PC-9 (cell line): ENCODE measurements around the gene RBM26. TPM values are rescaled to one million over a fixed set of nuclear protein-coding genes. Genes with fewer than 3 reads are reported as not detected.

Experiments
- BruUV-seq: library from RNA; stranded (reverse); fragments of 400-500 nt; replicated peaks from 2 replicates; lab custom pipeline; 2021; lab: Mats Ljungman, UMichigan
- CTCF ChIA-PET: fragments of 300-600 bp; sonication (Branson Sonifier 250); formaldehyde crosslinking; loops from one replicate; lab custom pipeline; 2022; ENCODE audit warnings: antibody characterized with exemption; lab: Charles Lee
- POLR2A ChIA-PET: fragments of 300-600 bp; sonication (Branson Sonifier 250); formaldehyde crosslinking; loops from one replicate; lab custom pipeline; 2022; ENCODE audit warnings: antibody characterized with exemption; ENCODE audit not compliant: unreplicated experiment; lab: Charles Lee
- DNase-seq, 2 experiments: peaks; one replicate each; pipeline versions ENCODE4 v3.0.0 to v3.0.0-alpha.2; 2015 to 2022; ENCODE audit warnings: mixed read lengths in 1 of 2
- H2AFZ ChIP-seq: fragments of 200-600 bp; sonication (generic); 2 replicates; pipeline ENCODE4 v1.8.1; 2017; ENCODE audit warnings: antibody characterized with exemption
- H3F3A ChIP-seq: fragments of 200-600 bp; sonication (generic); 2 replicates; pipeline ENCODE4 v1.8.1; 2017; ENCODE audit warnings: antibody characterized with exemption, mild to moderate bottlenecking, low read depth; ENCODE audit not compliant: insufficient read depth
- H3K27ac ChIP-seq: fragments of 200-600 bp; sonication (generic); 2 replicates; pipeline ENCODE4 v1.6.1; 2016; ENCODE audit warnings: mixed run types
- H3K27me3 ChIP-seq: fragments of 200-600 bp; sonication (generic); 2 replicates; pipeline ENCODE4 v1.6.1; 2016; ENCODE audit warnings: low read depth, mixed run types; ENCODE audit not compliant: insufficient read depth
- H3K36me3 ChIP-seq: fragments of 200-600 bp; sonication (generic); 2 replicates; pipeline ENCODE4 v1.6.1; 2016; ENCODE audit warnings: low read depth, mixed run types
- H3K4me1 ChIP-seq: fragments of 200-600 bp; sonication (generic); replicated peaks from 2 replicates; pipeline ENCODE4 v1.6.1; 2016; ENCODE audit warnings: mixed run types; ENCODE audit not compliant: insufficient read depth
- H3K4me2 ChIP-seq: fragments of 200-600 bp; sonication (generic); 2 replicates; pipeline ENCODE4 v1.6.1; 2017; ENCODE audit warnings: mixed run types
- H3K4me3 ChIP-seq: fragments of 200-600 bp; sonication (generic); 2 replicates; pipeline ENCODE4 v1.6.1; 2016; ENCODE audit warnings: mixed run types
- H3K79me2 ChIP-seq: fragments of 200-600 bp; sonication (generic); 2 replicates; pipeline ENCODE4 v1.6.1; 2017; ENCODE audit warnings: low read depth, mixed run types
- H3K9me2 ChIP-seq: fragments of 200-600 bp; sonication (generic); 2 replicates; pipeline ENCODE4 v1.8.1; 2017; ENCODE audit warnings: mild to moderate bottlenecking; ENCODE audit not compliant: insufficient read depth
- H3K9me3 ChIP-seq: fragments of 200-600 bp; sonication (generic); 2 replicates; pipeline ENCODE4 v1.8.1; 2016; ENCODE audit warnings: low read depth; ENCODE audit not compliant: insufficient read depth
- H4K20me1 ChIP-seq: fragments of 200-600 bp; sonication (generic); 2 replicates; pipeline ENCODE4 v1.8.1; 2017; ENCODE audit not compliant: insufficient read depth
- EZH2 ChIP-seq: fragments of 200-600 bp; sonication (generic); IDR thresholded peaks from 2 replicates; pipeline ENCODE4 v1.8.0; 2017; ENCODE audit warnings: antibody characterized with exemption, low read depth
- intact Hi-C: fragments of 100-400 bp; cut with micrococcal nuclease; formaldehyde crosslinking; loops from one replicate; pipeline ENCODE4 v1.10.0; 2022; ENCODE audit not compliant: unreplicated experiment
- total RNA-seq: library from RNA; stranded (reverse); gene quantifications from 2 replicates; pipeline ENCODE4 v1.2.3, GENCODE V29; 2021
- TF ChIP-seq, protein P1 (sequence below): fragments of 200-600 bp; sonication (generic); conservative IDR thresholded peaks from 2 replicates; pipeline ENCODE4 v1.6.1; 2017; ENCODE audit warnings: mixed run types, antibody characterized with exemption, mild to moderate bottlenecking, moderate library complexity

RBM26 gene
- total RNA-seq, 1 experiment from 2014 or later, result 40.4 TPM

GRCh38 chr13:79404985-79405384 is 1.1 kb downstream of the RBM26 start:
- TSS peak; percentile 62 for BruUV-seq
- intact Hi-C loops, result loop anchor here (5.0 kb wide), 2 partner anchors 77 to 937 kb away; partner anchors contain the start of genes NDFIP2 and SPRY2
- Histone ChIP-seq H3K9me3 (no peaks in the 10 kb centered on the region), H2AFZ (peak overlapping the region; percentile 92), H3K4me2 (peak overlapping the region; percentile 98), H3K79me2 (peaks cover 83% of the 10 kb centered on the region), H3K27ac (peak overlapping the region; percentile 87), H3K4me3 (peak overlapping the region; percentile 90), H3K27me3 (no peaks in the 10 kb centered on the region), H3K4me1 (peaks cover 43% of the 10 kb centered on the region), H3K36me3 (peaks cover 30% of the 10 kb centered on the region), H4K20me1 (peaks cover 12% of the 10 kb centered on the region; the same call in 1 of the 2 replicates), H3F3A (no peaks in the 10 kb centered on the region), H3K9me2 (no peaks in the 10 kb centered on the region)
- ChIA-PET CTCF (interaction anchor here (0.6 kb wide), 2 partner anchors 129 to 786 kb away, joined by 3 read pairs; no protein-coding TSS in a partner anchor), POLR2A (no interaction called here)
- TF ChIP-seq EZH2, result no peak
- TF ChIP-seq, protein P1, sequence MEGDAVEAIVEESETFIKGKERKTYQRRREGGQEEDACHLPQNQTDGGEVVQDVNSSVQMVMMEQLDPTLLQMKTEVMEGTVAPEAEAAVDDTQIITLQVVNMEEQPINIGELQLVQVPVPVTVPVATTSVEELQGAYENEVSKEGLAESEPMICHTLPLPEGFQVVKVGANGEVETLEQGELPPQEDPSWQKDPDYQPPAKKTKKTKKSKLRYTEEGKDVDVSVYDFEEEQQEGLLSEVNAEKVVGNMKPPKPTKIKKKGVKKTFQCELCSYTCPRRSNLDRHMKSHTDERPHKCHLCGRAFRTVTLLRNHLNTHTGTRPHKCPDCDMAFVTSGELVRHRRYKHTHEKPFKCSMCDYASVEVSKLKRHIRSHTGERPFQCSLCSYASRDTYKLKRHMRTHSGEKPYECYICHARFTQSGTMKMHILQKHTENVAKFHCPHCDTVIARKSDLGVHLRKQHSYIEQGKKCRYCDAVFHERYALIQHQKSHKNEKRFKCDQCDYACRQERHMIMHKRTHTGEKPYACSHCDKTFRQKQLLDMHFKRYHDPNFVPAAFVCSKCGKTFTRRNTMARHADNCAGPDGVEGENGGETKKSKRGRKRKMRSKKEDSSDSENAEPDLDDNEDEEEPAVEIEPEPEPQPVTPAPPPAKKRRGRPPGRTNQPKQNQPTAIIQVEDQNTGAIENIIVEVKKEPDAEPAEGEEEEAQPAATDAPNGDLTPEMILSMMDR, result no peak
- DNase-seq, result no peak

DNA sequence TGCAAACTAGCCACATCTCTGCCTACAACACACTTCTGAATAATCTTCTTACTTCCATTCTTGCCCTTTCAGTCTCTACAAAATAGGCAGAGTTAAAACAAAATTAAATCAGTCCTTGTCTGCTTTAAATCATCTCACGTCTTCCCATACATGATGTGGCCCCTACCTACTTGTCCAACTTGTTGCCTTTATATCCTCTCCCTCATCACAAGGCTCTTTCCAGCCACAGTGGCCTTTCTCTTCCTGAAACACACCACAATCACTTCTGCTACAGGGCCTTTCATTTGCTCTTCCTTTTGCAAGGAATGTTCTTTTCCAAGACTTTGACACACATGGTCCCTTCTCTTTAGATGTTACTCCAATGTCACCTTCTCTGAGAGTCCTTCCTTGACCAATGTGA is 1.7 kb downstream of the RBM26 start:
- Histone ChIP-seq H3K9me2 (no peaks in the 10 kb centered on the region), H3K27me3 (no peaks in the 10 kb centered on the region), H2AFZ (no peak overlapping the region), H3K4me2 (peak overlapping the region; percentile 98), H3K79me2 (peaks cover 89% of the 10 kb centered on the region), H3K9me3 (no peaks in the 10 kb centered on the region; the same call in 1 of the 2 replicates), H3F3A (no peaks in the 10 kb centered on the region), H3K36me3 (peaks cover 36% of the 10 kb centered on the region), H3K4me3 (peak overlapping the region; percentile 90), H3K27ac (no peak overlapping the region), H4K20me1 (peaks cover 12% of the 10 kb centered on the region; the same call in 1 of the 2 replicates), H3K4me1 (peaks cover 43% of the 10 kb centered on the region)
- CTCF ChIA-PET, result interaction anchor here (0.6 kb wide), 1 partner anchor 786 kb away, joined by 3 read pairs; no protein-coding TSS in a partner anchor
- no peak for TF ChIP-seq EZH2
- TF ChIP-seq, protein P1, result no peak
- no peak for DNase-seq
- POLR2A ChIA-PET, result interaction anchor here (0.7 kb wide), 1 partner anchor 21 kb away, joined by 3 read pairs; no protein-coding TSS in a partner anchor
- no TSS peak for BruUV-seq
- intact Hi-C loops, result loop anchor here (5.0 kb wide), 1 partner anchor 938 kb away; the partner anchor contains the start of gene SPRY2

DNA sequence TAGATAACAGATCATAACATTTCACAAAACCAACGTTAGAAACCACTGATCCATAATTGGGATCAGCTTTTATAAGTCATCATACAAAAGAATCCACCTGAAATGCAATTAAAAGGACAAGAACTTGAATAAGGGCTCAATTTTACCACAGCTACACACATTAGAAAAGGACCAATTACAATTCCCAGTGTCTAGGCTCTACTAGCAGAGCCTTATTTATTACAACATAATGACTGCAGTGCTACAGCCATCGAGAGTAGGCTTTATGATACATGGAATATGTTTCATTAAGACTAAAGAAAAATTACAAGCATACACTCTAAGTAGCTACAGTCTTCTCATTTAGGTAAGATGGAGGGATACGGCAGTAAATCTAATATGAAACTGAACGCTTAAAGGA is 2.9 kb downstream of the RBM26 start:
- Histone ChIP-seq H3K4me3 (peak overlapping the region; percentile 90; the same call in 1 of the 2 replicates), H3K27me3 (no peaks in the 10 kb centered on the region), H3K79me2 (peaks cover 99% of the 10 kb centered on the region), H3K27ac (peak overlapping the region; percentile 17; the same call in 1 of the 2 replicates), H3K4me2 (peak overlapping the region; percentile 98), H3K4me1 (peaks cover 43% of the 10 kb centered on the region), H3F3A (no peaks in the 10 kb centered on the region), H2AFZ (no peak overlapping the region), H3K9me3 (no peaks in the 10 kb centered on the region; the same call in 1 of the 2 replicates), H3K36me3 (peaks cover 48% of the 10 kb centered on the region), H4K20me1 (peaks cover 12% of the 10 kb centered on the region; the same call in 1 of the 2 replicates), H3K9me2 (no peaks in the 10 kb centered on the region)
- no peak for DNase-seq
- POLR2A ChIA-PET, result interaction anchor here (0.6 kb wide), 1 partner anchor 938 kb away, joined by 10 read pairs; the partner anchor contains the start of gene SPRY2
- CTCF ChIA-PET, result no interaction called here
- BruUV-seq, result no TSS peak
- intact Hi-C loops, result loop anchor here (5.0 kb wide), 1 partner anchor 939 kb away; the partner anchor contains the start of gene SPRY2
- TF ChIP-seq EZH2, result no peak
- TF ChIP-seq, protein P1, result no peak
